Tibial artery (tissue), 4 donors: ENCODE data around the gene KLF9.

Experiments
- DNase-seq, 2 donors: peaks; one replicate each; pipeline ENCODE4 v3.0.0-alpha.2; 2019
- H3K27ac ChIP-seq, 2 donors: fragments of 200-600 bp; sonication (generic) in 1 of 2; 1 replicate in 1 of 2; 2 replicates in 1 of 2; pipeline ENCODE4 v1.5.1; 2018 to 2019; ENCODE audit warnings: mild to moderate bottlenecking in 1 of 2
- H3K27me3 ChIP-seq, 2 donors: fragments of 200-600 bp; sonication (generic) in 1 of 2; one replicate each; pipeline versions ENCODE4 v1.5.1 to v1.6.0; 2016 to 2019
- H3K36me3 ChIP-seq, 3 donors: fragments of 200-600 bp; sonication (generic) in 2 of 3; one replicate each; pipeline ENCODE4 v1.5.1; 2016 to 2019; ENCODE audit warnings: mild to moderate bottlenecking in 2 of 3
- H3K4me1 ChIP-seq, 4 donors: fragments of 200-600 bp; sonication (generic) in 2 of 4; 1 replicate in 3 of 4; 2 replicates in 1 of 4; pipeline ENCODE4 v1.5.1; 2016 to 2019
- H3K4me3 ChIP-seq, 2 donors: fragments of 200-600 bp; sonication (generic) in 1 of 2; 1 replicate in 1 of 2; 2 replicates in 1 of 2; pipeline ENCODE4 v1.5.1; 2018 to 2019; ENCODE audit warnings: mild to moderate bottlenecking in 2 of 2
- H3K9me3 ChIP-seq, 3 donors: fragments of 200-600 bp; sonication (generic) in 1 of 3; one replicate each; pipeline ENCODE4 v1.5.1; 2016 to 2019
- intact Hi-C: fragments of 100-400 bp; cut with DNase I; formaldehyde crosslinking; loops from one replicate; pipeline ENCODE4 v1.15.0; 2023; ENCODE audit warnings: low total_unique reads
- TF ChIP-seq, protein P1 (sequence below), 2 experiments: fragments of 200-600 bp in 1 of 2; fragments of 450-650 bp in 1 of 2; IDR thresholded peaks; one replicate each; pipeline ENCODE4 v1.5.1; 2017 to 2019; ENCODE audit warnings: antibody characterized with exemption in 2 of 2, mild to moderate bottlenecking in 1 of 2, moderate library complexity in 1 of 2

Gene KLF9

DNA sequence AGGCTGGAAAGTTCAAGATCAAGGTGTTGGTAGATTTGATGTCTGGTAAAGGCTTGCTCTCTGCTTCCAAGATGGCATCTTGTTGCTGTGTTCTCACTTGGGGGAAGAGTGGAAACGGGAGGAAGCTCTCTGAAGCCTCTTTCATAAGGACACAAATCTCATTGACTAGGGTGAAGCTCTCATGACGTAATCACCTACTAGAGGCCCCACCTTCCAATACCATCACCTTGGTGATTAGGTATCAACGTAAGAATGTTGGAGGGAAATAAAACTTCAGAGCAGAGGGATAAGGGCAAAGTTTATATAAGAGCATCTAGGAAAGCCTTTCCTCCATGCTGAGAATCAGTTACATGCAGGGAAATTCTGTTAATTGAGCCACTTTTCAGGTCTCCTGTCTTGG is 15.4 kb upstream of the KLF9 start:
- no peak overlapping the region for H3K4me3 ChIP-seq
- H3K9me3 ChIP-seq: no peaks in the 10 kb centered on the region
- DNase-seq: no peak
- H3K27me3 ChIP-seq: no peaks in the 10 kb centered on the region
- no peaks in the 10 kb centered on the region for H3K36me3 ChIP-seq
- H3K27ac ChIP-seq: no peak overlapping the region
- no peaks in the 10 kb centered on the region for H3K4me1 ChIP-seq
- intact Hi-C loops: no loop called here
- TF ChIP-seq, protein P1, sequence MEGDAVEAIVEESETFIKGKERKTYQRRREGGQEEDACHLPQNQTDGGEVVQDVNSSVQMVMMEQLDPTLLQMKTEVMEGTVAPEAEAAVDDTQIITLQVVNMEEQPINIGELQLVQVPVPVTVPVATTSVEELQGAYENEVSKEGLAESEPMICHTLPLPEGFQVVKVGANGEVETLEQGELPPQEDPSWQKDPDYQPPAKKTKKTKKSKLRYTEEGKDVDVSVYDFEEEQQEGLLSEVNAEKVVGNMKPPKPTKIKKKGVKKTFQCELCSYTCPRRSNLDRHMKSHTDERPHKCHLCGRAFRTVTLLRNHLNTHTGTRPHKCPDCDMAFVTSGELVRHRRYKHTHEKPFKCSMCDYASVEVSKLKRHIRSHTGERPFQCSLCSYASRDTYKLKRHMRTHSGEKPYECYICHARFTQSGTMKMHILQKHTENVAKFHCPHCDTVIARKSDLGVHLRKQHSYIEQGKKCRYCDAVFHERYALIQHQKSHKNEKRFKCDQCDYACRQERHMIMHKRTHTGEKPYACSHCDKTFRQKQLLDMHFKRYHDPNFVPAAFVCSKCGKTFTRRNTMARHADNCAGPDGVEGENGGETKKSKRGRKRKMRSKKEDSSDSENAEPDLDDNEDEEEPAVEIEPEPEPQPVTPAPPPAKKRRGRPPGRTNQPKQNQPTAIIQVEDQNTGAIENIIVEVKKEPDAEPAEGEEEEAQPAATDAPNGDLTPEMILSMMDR (IDR thresholded peaks at IDR 0.05): no peak

DNA sequence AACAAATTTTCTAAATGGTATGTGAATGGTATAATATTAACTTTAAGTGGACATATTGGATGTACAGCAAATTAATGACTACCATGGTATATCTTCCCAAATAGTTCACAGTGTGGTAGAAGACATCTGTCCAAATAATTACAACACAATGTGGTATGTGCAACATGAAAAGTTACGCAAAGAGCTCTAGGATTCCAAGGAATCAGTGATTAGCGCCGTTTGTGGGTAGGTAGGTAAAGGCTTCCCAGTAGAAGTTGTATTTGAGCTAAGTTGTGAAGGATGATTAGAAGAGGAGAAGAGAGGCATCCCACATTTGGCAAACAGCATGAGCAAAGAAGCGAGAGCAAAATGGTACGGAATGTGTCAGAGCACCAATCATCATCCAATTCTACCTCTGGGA is 14.3 kb upstream of the KLF9 start:
- Histone ChIP-seq H3K27ac (no peak overlapping the region), H3K4me1 (no peaks in the 10 kb centered on the region)

DNA sequence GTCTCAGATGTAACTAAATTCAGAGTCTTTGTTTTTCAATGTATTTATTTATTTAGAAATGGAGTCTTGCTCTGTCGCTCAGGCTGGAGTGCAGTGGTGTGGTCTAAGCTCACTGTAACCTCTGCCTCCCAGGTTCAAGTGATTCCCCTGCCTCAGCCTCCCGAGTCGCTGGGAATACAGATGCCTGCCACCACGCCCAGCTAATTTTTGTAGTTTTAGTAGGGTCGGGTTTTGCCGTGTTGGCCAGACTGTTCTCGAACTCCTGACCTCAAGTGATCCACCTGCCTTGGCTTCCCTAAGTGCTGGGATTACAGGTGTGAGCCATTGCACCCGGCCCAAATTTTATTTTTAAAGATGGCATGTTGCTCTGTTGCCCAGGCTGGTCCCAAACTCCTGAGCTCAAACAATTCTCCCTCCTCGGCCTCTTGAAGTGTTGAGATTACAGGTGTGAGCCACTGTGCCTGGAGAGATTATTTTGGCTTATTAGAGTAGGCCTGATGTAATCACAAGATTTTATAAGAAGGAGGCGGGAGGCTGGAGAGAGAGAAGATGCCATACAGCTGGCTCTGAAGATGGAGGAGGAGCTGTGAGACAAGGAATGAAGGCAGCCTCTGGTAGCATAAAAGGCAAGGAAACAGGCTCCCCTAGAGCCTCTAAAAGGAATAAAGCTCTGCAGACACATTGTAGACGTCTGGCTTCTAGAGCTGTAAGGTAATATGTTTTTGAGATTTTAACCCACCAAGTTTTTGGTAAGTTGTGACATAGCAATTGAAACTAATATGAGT is 12.9 kb upstream of the KLF9 start:
- Histone ChIP-seq H3K4me1 (peaks cover 0 to 6% (median 5%) of the 10 kb centered on the region in 4 donors), H3K4me3 (no peak overlapping the region), H3K27ac (peak overlapping the region in 1 of 2 donors; percentile 19), H3K36me3 (no peaks in the 10 kb centered on the region), H3K27me3 (no peaks in the 10 kb centered on the region), H3K9me3 (no peaks in the 10 kb centered on the region)
- DNase-seq: no peak
- intact Hi-C loops: no loop called here
- TF ChIP-seq, protein P1 (IDR thresholded peaks at IDR 0.05): no peak

More for the DNA sequence above, 14.3 kb upstream of the KLF9 start:
- Histone ChIP-seq H3K4me3 (no peak overlapping the region), H3K27me3 (no peaks in the 10 kb centered on the region), H3K9me3 (no peaks in the 10 kb centered on the region), H3K36me3 (no peaks in the 10 kb centered on the region)
- DNase-seq: no peak
- TF ChIP-seq, protein P1 (IDR thresholded peaks at IDR 0.05): no peak
- intact Hi-C loops: no loop called here

DNA sequence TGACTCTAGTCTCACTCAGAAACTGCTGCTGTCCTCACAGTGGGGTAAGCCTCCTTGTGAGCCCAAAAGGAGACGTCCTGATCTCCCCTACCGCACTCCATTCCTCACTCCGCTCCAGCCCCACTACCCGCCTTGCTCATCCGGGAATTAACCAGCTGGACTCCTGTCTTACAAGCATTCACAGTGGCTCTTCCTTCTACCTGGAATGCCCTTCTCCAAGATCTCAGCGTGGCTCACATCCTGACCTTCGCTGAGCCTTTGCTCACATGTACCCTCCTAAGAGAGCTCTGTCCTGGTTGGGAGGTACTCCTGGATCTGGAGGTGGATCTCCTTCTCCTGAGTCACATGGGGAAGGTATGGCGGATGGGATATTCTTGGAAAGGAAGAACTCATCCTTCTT is 10.7 kb upstream of the KLF9 start:
- TF ChIP-seq, protein P1 (IDR thresholded peaks at IDR 0.05): no peak
- DNase-seq: no peak
- Histone ChIP-seq H3K4me1 (peaks cover 0 to 26% (median 20%) of the 10 kb centered on the region in 4 donors), H3K9me3 (no peaks in the 10 kb centered on the region), H3K27ac (no peak overlapping the region), H3K4me3 (no peak overlapping the region), H3K36me3 (no peaks in the 10 kb centered on the region), H3K27me3 (no peaks in the 10 kb centered on the region)
- intact Hi-C loops: no loop called here

DNA sequence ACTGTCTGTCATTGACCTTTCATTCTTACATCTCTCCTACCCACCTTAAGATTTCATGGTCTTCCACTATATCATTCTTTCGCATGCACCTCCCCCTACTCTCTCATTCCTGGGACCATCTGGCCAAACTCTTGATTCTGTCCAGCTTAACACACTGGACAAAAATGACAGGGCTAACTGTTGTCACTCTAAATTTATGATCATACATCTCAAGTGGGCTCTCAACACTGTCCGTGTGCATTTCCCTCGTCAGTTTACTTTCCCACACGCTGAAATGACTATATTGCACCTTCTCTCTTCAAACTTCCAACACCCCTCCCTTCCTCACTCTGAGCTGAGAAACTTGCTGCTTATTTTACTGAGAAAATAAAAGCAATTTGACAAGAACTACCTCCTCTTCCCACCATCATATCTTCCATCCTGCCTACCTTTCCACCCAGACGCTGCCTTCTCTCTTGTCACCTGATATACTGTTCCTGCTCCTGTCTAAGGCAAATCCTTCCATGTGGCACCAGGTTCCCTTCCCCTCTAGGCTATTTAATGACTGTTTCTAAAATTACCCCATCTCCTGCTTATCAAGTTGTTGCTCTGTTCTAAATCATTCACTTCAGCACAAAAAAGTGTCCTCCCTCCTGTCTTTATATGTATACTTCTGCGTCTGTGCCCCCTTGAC is 8.1 kb upstream of the KLF9 start:
- H3K4me3 ChIP-seq: no peak overlapping the region
- TF ChIP-seq, protein P1 (IDR thresholded peaks at IDR 0.05): no peak
- no peaks in the 10 kb centered on the region for H3K9me3 ChIP-seq
- no peaks in the 10 kb centered on the region for H3K36me3 ChIP-seq
- DNase-seq: peak in 1 of 2 donors; percentile 34
- H3K27me3 ChIP-seq: peaks cover 0 to 2% of the 10 kb centered on the region in 2 donors
- peak overlapping the region; percentile 100 for H3K27ac ChIP-seq
- intact Hi-C loops: no loop called here
- H3K4me1 ChIP-seq: peaks cover 0 to 37% (median 28%) of the 10 kb centered on the region in 4 donors
